Measurements from ENCODE around the gene RFX6.
"Not testable (repeated sequence)": the region's sequence is repeated elsewhere in the genome, so short reads cannot be mapped to it uniquely, and the experiment has no call there.

RFX6 gene, protein sequence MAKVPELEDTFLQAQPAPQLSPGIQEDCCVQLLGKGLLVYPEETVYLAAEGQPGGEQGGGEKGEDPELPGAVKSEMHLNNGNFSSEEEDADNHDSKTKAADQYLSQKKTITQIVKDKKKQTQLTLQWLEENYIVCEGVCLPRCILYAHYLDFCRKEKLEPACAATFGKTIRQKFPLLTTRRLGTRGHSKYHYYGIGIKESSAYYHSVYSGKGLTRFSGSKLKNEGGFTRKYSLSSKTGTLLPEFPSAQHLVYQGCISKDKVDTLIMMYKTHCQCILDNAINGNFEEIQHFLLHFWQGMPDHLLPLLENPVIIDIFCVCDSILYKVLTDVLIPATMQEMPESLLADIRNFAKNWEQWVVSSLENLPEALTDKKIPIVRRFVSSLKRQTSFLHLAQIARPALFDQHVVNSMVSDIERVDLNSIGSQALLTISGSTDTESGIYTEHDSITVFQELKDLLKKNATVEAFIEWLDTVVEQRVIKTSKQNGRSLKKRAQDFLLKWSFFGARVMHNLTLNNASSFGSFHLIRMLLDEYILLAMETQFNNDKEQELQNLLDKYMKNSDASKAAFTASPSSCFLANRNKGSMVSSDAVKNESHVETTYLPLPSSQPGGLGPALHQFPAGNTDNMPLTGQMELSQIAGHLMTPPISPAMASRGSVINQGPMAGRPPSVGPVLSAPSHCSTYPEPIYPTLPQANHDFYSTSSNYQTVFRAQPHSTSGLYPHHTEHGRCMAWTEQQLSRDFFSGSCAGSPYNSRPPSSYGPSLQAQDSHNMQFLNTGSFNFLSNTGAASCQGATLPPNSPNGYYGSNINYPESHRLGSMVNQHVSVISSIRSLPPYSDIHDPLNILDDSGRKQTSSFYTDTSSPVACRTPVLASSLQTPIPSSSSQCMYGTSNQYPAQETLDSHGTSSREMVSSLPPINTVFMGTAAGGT

DNA sequence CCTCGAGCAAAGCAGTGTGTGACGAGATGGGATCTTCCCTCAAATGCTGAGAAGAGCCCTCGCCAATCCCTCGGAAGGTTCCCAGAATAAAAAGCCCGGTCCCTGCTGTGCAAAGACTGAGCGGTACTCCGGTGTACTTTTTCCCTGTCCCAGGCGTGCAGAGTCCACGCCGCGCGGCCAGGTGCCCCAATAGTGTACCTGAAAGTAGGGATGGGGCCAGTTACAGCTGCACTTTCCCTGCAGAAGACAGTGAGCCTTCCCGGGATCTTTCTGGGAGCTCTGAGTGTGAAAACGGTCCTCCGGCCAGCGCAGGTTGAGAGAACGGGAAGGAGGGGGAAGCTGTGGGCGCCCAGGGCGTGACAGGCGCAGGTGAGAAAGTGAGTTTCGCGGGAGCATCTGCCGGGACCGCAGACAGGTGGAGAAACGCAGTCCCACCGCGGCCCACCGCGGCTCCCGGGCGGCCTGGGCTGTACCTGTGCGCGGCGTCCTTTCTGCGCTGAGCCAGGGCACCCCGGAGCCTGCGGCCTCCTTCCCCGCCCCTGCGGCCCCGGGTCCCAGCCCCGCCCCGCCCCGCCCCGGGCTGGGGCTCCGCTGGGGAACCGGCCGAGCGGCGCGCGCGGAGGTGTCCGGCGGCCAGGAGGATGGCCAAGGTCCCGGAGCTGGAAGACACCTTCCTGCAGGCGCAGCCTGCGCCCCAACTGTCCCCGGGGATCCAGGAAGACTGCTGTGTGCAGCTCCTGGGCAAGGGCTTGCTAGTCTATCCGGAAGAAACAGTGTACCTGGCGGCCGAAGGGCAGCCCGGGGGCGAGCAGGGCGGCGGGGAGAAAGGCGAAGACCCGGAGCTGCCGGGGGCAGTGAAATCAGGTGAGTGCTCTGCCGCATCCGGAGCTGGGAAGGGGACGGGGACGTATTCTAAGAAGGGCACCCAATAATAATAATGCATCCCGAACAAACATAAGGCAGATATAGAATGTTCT lies at the start of gene RFX6:
Gene RFX6, plus strand, starts transcription at position 608 of the 977 bp plus-strand sequence. Its CDS starts 34 bp downstream, at position 642.
- no peak for DNase-seq

DNA sequence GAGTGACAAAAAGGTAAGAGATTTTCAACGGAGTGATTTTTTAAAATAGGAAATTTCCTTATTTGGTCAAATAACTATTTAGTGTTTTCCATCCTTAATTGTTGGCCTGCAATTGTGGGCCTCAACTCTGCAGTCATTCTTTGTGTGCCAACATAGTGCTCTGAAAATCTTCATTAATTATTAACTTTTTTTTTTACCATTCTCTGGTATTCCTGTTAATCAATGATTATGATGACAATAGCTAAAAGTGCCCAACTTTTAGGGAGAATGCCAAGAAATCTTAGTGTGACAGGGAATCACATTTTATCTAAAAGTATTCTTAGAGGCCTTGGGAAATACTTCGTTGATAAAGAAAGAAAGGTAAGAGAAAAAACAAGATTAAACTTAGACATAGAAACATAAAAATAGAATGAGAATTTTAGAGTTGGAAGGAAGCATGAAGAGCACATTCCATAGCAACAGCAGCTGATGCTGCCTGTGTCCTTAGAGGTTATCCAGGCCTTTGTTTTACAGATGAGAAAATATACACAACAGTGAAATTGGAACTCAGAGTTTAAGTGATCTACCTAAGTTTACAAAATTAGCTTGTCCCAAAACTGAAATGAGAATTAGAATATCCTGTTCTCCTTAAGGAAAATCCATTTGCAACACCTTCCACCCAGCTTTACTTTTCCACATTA lies 49.3 kb upstream of the RFX6 start:
- no peak for DNase-seq

DNA sequence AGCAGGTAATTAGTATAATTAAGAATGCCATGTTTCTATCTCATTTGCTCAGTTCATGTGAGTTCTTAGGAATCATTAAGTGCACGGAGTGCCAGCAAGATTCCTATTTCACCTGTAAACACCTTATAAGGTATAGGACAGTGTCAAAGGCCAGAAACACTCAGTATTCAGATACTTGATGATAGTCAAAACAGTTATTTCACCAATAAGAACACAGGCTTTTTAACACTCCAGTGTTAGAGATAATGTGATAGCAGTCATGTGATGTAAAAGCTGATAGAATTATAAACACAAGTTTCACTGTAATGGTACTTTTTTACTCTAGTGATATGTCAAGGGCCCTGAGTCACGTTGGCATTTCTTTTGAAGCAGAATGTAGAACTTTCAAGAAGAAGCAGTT lies 48.1 kb upstream of the RFX6 start, which contains the start of gene GPRC6A:
Gene GPRC6A, minus strand, starts transcription at position 101 of the 400 bp plus-strand sequence. Its CDS starts 70 bp downstream, at position 31.
- no peak for DNase-seq

DNA sequence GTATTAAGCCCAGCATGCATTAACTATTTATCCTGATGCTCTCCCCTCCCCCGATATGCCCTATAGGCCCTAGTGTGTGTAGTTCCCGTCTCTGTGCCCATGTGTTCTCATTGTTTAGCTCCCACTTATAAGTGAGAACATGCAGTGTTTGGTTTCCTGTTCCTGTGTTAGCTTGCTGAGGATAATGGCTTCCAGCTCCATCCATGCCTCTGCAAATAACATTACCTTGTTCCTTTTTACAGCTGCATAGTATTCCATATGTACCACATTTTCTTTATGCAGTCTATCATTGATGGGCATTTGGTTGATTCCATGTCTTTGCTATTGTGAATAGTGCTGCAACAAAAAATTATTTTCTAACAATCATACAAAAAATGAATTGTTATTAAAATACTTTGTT lies 42.5 kb upstream of the RFX6 start:
- not testable (repeated sequence) for DNase-seq

DNA sequence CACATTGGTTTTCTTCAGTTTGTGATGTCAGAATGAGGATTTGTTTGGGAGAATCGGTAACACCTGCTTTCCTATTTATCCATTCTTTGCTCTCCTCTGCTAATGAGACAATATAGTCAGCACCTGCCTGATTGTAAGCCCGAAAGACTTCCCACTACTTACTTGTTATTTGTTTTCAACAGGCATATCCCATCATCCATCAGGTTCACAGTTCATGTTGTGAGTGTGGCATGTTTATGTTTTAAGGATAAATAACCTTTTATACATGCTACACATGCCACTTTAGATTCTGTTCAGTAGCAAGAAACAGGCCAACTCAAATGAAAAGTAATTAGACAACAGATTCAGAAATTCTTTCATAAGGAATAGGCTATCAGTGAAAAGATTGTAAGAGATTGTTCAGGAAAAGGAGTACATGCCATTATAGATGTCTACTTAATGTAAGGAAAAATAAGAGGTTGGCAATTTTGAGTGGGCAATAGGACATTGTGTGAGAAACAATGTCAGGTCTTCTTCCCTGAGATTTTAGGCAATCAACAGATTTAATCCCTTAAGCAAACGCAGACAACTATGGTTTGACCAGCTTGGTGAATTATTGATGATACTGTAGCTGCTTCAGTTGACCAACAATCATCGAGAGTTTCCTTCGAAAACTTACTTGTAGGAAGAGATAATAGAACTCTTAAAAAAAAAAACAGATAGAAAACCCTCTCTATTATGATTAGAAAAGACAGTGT lies 40.3 kb upstream of the RFX6 start:
- DNase-seq = no peak

DNA sequence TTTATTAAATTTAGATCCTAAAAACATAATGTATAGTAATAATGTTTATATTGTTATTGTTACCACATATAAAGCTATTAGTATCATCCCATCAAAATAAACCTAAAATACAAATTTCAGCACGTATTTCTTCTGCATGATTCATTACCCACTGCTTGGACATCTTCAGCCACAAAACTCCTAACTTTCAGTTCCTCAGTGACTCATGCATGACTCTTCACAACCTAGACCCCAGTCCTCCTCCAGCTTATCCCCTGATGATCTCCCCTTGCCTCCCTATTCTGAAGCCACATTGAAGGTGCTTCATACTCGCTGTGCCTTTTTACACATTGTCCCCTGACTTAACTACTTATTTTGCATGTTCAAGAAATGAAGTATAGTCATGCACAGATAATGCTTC lies 37.0 kb upstream of the RFX6 start:
- DNase-seq = no peak

DNA sequence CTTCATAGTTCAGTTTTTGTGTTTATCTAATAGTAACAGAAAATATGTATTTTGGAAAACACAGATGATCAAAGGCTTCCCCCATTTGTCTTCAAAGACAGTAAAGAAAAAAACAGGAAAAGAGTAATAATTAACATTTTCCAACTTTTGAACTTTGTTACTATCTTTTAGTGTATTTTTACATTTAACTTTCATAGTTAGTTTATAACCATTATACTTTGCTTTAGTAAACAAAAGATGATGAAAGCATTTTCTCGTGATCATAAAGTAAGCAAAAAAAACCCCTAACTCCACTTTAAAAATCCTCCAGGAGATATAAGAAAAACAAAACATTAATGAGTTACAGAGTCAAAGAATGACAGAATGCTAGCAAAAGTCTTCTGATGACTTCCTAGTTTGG lies 34.6 kb upstream of the RFX6 start:
- no peak for DNase-seq

DNA sequence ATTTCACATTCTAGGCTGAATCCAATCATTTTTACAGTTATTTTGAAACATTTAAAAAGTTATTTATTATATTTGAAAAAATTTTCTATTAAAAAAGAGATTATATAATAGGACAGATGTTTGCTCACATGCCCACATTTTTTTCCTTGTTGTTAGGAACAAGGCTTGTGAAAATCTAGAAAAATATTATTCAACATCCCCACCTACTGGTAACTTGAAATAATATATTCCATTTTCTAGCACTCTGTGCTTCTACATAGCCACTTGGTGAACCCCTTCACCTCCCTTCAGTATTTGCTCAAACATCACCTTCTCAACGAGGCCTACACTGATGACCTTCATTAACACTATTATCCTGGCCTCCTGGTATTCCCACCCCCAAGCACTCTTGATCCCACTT lies 29.8 kb upstream of the RFX6 start:
- DNase-seq = no peak

DNA sequence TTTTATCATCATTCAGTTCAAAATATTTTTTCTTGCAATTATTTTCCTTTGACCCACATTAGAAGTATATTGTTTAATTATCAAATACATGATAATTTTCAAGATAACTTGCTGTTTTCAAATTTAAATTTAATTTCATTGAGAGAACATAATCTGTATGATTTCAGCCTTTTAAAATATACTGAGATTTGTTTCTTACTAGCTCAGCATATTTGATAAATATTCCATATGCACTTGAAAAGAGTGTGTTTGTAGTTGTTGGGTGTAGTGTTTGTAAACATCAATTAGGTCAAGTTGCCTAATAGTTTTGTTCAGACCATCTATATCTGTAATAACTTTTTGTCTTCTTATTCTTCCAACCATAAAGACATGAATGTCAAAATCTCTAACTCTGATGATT lies 19.0 kb upstream of the RFX6 start:
- DNase-seq = no peak

DNA sequence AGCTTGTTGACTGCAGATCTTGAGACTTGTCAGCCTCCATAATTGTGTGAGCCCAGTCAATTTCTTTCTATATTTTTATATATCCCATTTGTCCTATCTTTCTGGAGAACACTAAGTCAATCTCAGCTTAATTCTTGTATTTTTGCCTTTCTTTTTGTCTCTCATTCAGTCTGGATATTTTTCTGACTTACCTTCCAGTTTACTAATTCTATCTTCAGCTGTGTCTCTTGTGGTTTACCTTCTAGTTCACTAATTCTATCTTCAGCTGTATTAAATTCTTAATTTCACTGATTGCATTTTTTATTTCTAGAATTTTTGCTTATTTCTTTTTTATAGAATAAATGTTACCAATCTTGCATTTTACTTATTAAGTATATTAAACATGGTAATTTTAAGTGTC lies 17.8 kb upstream of the RFX6 start:
- DNase-seq = no peak

DNA sequence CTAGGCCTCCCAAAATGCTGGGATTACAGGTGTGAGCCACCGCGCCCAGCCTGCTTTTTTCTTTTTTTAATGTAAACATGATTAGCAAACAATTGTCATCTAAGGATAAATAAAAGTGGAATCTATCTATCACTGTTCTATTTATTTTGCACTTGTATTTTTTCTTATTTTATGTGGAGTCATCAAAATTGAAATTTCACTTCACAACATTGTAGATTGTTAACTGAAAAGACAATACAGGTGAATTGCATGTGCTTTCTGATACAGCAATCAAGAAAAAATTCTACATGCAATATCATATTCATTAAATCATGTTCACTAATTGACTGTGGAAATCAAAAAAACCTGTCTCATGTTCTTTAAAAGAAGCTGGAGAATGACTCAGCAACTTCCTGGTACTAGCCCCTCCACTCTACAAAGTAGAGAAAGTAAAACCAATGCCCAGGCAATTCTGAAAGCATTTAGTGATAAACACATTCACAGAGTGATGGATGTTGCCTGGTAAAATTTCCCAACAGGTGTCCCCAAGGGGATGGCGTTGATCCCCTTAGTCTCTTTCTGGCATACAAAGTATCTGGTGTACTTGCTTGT lies 10.7 kb upstream of the RFX6 start:
- no peak for DNase-seq

DNA sequence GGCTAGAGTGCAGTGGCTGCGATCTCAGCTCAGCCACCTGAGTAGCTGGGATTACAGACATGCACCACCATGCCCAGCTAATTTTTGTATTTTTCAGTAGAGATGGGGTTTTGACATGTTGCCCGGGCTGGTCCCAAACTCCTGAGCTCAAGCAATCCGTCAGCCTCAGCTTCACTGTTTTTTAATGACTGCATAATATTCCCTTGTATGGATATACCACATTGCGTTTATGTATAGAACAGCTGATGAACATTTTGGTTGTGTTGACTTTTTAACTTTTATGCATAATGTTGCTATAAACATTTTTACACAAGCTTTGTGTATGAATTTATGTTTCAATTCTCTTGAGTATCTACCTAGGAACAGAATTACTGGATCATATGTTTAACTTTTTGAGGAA lies 4.3 kb upstream of the RFX6 start:
- DNase-seq = no peak

DNA sequence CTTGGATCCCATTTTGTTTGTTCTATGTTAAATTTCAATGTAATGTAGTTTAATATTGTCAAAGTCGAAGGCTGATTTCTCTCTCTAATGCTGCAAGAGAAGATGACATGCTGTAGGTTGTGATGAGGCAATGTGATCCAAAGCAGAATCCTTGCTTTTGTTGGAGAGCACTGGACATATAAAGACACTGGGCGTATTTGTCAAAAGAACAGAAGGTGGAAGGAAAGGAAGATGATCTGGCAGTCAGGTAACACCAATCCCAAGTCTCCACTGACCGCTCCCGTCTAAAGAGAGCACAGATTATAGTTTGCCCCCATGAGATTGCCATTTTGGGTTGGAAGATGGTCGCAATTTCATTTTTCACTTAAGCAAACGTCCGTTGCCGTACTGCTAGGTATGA lies 935 bp upstream of the RFX6 start:
- DNase-seq = no peak

DNA sequence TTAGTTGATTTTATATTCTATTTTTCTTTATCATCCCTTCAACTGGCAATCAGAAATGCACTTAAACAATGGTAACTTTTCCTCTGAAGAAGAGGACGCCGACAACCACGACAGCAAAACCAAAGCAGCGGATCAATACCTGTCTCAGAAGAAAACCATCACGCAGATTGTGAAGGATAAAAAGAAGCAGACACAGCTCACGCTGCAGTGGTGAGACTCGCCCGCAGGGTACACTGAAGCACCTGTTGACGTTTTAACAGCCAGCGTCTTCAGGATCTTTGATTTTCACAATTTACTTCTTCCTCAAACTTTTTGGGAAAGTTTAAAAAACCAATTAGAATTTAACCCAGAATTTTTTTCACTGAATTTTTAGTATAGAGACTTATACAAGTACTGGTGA lies 701 bp downstream of the RFX6 start:
- no peak for DNase-seq

DNA sequence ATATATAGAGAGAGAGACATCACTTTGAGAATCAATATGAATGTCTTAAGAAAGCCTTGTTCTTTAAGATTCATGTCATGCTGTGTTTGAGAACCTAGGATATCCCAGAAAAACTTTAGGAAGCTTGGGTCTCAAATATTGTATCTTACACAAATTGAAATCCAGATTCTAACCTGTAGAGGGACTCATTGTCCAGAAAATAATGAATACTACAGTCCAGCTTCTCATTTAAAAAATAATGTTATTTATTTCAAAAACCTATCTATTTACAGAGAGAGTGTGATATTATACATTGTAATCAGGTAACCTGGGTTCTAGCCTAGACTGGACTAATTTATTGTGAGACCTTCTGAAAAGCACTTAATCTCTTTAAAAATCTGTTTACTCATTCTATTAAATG lies 4.2 kb downstream of the RFX6 start:
- no peak for DNase-seq

DNA sequence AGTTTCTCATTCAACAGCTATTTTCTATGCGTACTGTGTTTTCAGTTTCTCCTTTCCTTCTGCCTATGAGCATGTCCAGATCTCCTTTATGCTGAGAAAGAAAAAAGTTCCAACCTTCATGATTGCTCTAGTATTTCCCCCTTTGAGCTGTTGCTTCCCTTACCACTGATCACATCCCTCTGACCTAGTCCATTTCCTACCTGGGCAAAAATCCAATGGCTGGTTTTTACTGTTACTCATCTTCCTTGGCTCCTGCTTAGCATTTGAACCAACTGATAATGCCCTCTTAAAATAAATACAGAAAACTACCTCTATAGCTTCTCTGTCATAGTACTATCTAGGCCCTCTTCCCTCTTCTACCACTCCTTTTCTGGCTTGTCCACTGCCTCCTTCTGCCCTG lies 6.0 kb downstream of the RFX6 start:
- no peak for DNase-seq

DNA sequence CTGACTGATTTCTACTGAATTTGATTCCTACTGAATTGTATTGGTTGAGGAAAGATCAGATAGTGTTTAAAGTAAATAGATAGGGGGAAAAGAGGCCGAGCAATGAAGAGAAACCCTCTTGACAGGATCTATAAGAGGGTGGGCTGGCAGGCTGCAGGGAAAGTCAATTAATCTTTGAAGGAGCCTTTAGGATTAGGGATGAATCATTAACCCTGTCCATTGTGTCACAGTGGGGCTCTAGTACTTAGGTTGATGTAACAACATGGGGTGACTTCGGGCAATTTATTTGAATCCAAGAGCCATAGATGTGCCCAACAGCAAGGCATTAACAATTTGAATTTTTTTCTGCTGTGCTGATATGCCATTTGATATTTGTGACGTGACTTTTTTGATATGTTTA lies 7.5 kb downstream of the RFX6 start:
- no peak for DNase-seq

DNA sequence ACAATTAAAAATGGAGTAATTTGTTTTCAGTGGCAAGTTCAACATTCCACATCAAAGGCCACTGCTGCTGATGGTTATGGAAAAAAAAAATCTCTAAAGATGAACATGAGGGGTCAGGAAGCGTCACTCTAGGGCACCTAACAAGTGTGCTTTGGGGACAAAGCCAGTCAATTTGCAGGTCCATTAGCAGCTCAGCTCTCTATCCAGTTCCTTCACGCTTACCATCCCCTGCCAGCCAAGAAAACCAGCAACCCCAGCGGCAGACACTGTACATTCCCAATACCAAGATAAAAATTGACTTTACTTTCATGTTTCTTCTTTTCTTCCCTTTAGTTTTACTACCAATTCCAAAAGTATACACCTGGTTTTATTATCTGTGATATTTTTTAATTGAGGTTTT lies 10.1 kb downstream of the RFX6 start:
- no peak for DNase-seq

DNA sequence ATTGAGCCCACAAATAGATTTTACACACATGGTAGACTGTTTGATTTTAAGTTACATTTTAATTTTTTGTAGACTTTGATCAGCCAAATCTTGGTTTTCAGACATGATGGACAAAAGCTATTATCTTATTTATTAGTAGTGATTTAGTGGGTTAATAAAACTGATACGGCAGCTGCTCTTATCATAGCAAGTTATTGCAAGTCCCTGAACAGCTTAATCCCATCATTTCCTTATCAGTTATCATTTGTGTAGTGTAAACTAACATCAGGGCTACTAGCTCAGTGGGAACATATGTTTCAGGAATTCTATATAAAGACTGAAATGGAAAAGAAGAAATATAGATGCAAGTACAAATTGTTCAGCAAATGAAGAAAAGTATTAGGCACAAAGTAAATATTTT lies 10.9 kb downstream of the RFX6 start:
- no peak for DNase-seq

DNA sequence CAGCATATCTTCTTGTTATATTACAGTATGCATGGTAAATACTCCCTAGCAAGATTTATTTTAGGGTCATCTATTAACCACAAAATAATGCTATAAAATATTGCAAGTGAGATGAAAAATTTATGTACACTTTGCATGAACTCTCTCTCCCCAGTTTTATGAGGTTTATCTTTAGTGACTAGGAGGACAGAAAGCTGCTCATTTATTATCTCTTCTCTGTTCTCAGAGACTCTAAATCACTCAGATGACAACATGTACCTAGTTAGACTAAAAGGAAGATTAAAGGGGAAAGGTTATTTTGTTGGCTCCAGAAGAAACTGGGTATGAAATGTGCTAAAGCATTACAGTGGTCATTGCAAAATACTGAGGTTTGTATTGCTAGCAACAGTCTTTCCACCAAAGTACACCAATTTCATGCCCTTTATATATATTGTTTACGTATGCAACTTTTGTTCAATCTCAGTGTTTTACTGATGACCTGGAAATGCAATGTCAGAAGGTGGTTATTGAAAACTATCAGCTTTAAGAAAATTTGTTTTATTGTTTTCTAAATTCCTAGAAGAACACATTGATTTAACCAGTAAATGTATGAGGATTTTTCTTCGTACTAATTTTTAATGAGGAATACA lies 11.8 kb downstream of the RFX6 start:
- no peak for DNase-seq

DNA sequence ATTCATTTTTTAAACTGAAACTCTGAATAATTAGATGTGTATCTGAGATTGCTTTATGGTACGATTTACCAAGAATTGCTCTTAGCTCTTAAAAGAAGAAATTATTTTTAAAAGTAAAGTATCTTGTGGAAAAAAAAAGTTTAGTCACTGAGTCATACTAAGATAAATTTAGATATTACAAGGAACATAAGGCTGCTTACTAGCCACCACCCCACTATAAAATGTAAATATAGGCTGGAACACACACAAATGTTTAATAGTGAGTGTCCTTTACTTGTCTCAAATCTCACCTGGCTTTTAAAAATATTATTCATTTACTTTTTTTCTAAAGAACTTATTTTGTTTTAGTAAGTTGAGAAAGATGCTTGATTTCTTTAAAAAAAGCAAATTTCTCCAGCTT lies 17.6 kb downstream of the RFX6 start:
- no peak for DNase-seq

All from stimulated activated CD4-positive, alpha-beta T cell treated with anti-CD3 and anti-CD28 coated beads, Interleukin-1b, Interleukin-23, amount 100 ng/mL, for 48 hours (primary cell).